Neural cell (in vitro differentiated cells): ENCODE measurements around the gene YWHAE. TPM values are rescaled to one million over a fixed set of nuclear protein-coding genes. Genes with fewer than 3 reads are reported as not detected.

Experiments
- H2AFZ ChIP-seq: fragments of 200-600, 300-800 bp; sonication (generic), shearing (Covaris generic); 2 replicates; pipeline ENCODE4 v1.6.0; 2014; ENCODE audit warnings: low read depth, mild to moderate bottlenecking, antibody characterized with exemption, low read length, moderate library complexity
- H3F3A ChIP-seq: fragments of 200-600 bp; shearing (Covaris generic); 2 replicates; pipeline ENCODE4 v1.6.1; 2016; ENCODE audit warnings: mild to moderate bottlenecking, moderate library complexity, mixed read lengths, antibody characterized with exemption, low read length; ENCODE audit not compliant: insufficient read depth, poor library complexity, severe bottlenecking
- H3K27ac ChIP-seq: fragments of 200-600, 300-800 bp; sonication (generic), shearing (Covaris generic); 2 replicates; pipeline ENCODE4 v1.5.1; 2014; ENCODE audit warnings: mild to moderate bottlenecking, low read length, moderate library complexity
- H3K27me3 ChIP-seq: fragments of 300-800, 200-600 bp; sonication (generic), shearing (Covaris generic); 2 replicates; pipeline ENCODE4 v1.6.0; 2014; ENCODE audit warnings: mild to moderate bottlenecking, low read depth, low read length, moderate library complexity; ENCODE audit not compliant: insufficient read depth
- H3K36me3 ChIP-seq: fragments of 300-800, 200-600 bp; sonication (generic), shearing (Covaris generic); 2 replicates; pipeline ENCODE4 v1.5.1; 2014; ENCODE audit warnings: mild to moderate bottlenecking, antibody characterized with exemption, low read length, moderate library complexity; ENCODE audit not compliant: insufficient read depth
- H3K4me2 ChIP-seq: fragments of 300-800, 200-600 bp; sonication (generic), shearing (Covaris generic); 2 replicates; pipeline ENCODE4 v1.6.0; 2014; ENCODE audit warnings: mild to moderate bottlenecking, low read length
- H3K4me3 ChIP-seq: fragments of 300-800, 200-600 bp; sonication (generic), shearing (Covaris generic); 2 replicates; pipeline ENCODE4 v1.5.1; 2014; ENCODE audit warnings: mild to moderate bottlenecking, low read length, moderate library complexity
- H3K79me2 ChIP-seq: fragments of 200-600 bp; shearing (Covaris generic); replicated peaks from 2 replicates; pipeline ENCODE4 v1.6.0; 2014; ENCODE audit warnings: mild to moderate bottlenecking, low read length, moderate library complexity; ENCODE audit not compliant: insufficient read depth
- H3K9ac ChIP-seq: fragments of 300-800, 200-600 bp; sonication (generic), shearing (Covaris generic); 2 replicates; pipeline ENCODE4 v1.6.1; 2016; ENCODE audit warnings: mild to moderate bottlenecking, low read length, mixed read lengths
- H3K9me2 ChIP-seq: fragments of 200-600 bp; shearing (Covaris generic); 2 replicates; pipeline ENCODE4 v1.6.1; 2016; ENCODE audit warnings: mild to moderate bottlenecking, low read length, mixed read lengths; ENCODE audit not compliant: insufficient read depth
- H3K9me3 ChIP-seq: fragments of 200-600, 300-800 bp; sonication (generic), shearing (Covaris generic); 2 replicates; pipeline ENCODE4 v1.6.1; 2016; ENCODE audit warnings: mild to moderate bottlenecking, mixed run types, low read length, moderate library complexity, mixed read lengths
- H4K20me1 ChIP-seq: fragments of 200-600 bp; shearing (Covaris generic); 2 replicates; pipeline ENCODE4 v1.6.1; 2016; ENCODE audit warnings: mild to moderate bottlenecking, mixed run types; ENCODE audit not compliant: insufficient read depth
- CTCF ChIP-seq: fragments of 450-650 bp; IDR thresholded peaks from 2 replicates; pipeline ENCODE4 v1.5.1; 2014; ENCODE audit warnings: antibody characterized with exemption, mild to moderate bottlenecking, moderate library complexity; ENCODE audit not compliant: poor library complexity, severe bottlenecking
- EP300 ChIP-seq: fragments of 450-650 bp; conservative IDR thresholded peaks from 2 replicates; pipeline ENCODE4 v1.6.1; 2014; ENCODE audit warnings: antibody characterized with exemption, mild to moderate bottlenecking, moderate library complexity; ENCODE audit not compliant: poor library complexity, severe bottlenecking
- EZH2 ChIP-seq: fragments of 200-600, 300-800 bp; shearing (Covaris generic), sonication (generic); IDR thresholded peaks from 2 replicates; pipeline ENCODE4 v1.6.1; 2014; ENCODE audit warnings: antibody characterized with exemption, low read length, borderline replicate concordance, mild to moderate bottlenecking; ENCODE audit not compliant: insufficient read depth, poor library complexity, severe bottlenecking
- MXI1 ChIP-seq: fragments of 450-650 bp; conservative IDR thresholded peaks from 2 replicates; pipeline ENCODE4 v1.6.1; 2014; ENCODE audit warnings: antibody characterized with exemption, mild to moderate bottlenecking; ENCODE audit not compliant: poor library complexity, severe bottlenecking
- POLR2AphosphoS5 ChIP-seq: IDR thresholded peaks from 2 replicates; pipeline ENCODE4 v1.6.1; 2012
- RAD21 ChIP-seq: fragments of 450-650 bp; conservative IDR thresholded peaks from 2 replicates; pipeline ENCODE4 v1.6.1; 2014; ENCODE audit warnings: antibody characterized with exemption, mild to moderate bottlenecking, moderate library complexity
- SMC3 ChIP-seq: fragments of 450-650 bp; conservative IDR thresholded peaks from 2 replicates; pipeline ENCODE4 v1.6.1; 2014; ENCODE audit warnings: antibody characterized with exemption, mild to moderate bottlenecking, moderate library complexity; ENCODE audit not compliant: poor library complexity
- TAF1 ChIP-seq: IDR thresholded peaks from 2 replicates; pipeline ENCODE4 v1.6.1; 2012; ENCODE audit warnings: low read depth
- polyA plus RNA-seq: library from polyadenylated mRNA; depleted of rRNA; stranded (reverse); fragments of >200 nt; gene quantifications from 2 replicates; pipeline ENCODE4 v1.2.3, GENCODE V29; 2014
- TF ChIP-seq, protein P1 (sequence below): IDR thresholded peaks from 2 replicates; pipeline ENCODE4 v1.6.1; 2012; ENCODE audit warnings: borderline replicate concordance

Gene YWHAE
- polyA plus RNA-seq, 1 donor from 2014 or later = 594 TPM

DNA sequence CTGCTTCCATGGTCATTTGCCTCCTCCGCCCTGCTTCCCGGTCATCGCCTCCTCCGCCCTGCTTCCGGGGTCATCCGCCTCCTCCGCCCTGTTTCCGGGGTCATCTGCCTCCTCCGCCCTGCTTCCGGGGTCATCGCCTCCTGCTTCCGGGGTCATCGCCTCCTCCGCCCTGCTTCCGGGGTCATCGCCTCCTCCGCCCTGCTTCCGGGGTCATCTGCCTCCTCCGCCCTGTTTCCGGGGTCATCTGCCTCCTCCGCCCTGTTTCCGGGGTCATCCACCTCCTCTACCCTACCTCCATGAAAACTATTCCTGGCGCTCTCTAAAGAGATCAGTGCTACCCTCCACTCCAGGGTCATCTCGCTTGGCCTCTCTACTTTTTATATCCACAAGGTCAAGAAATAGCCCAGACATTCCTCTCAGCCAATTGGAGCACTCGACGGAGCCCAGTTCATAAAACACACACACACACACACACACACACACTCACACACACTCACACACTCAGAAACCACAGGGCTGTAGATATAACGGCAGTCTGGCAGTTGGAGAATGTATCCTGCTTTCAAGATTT lies 75.7 kb downstream of the YWHAE start:
- no peak for TF ChIP-seq POLR2AphosphoS5
- no peak for TF ChIP-seq EP300
- no peak for TF ChIP-seq SMC3
- no peak for TF ChIP-seq TAF1
- TF ChIP-seq MXI1 = no peak
- TF ChIP-seq EZH2 = no peak
- no peak for TF ChIP-seq RAD21
- TF ChIP-seq CTCF = no peak
- TF ChIP-seq, protein P1, sequence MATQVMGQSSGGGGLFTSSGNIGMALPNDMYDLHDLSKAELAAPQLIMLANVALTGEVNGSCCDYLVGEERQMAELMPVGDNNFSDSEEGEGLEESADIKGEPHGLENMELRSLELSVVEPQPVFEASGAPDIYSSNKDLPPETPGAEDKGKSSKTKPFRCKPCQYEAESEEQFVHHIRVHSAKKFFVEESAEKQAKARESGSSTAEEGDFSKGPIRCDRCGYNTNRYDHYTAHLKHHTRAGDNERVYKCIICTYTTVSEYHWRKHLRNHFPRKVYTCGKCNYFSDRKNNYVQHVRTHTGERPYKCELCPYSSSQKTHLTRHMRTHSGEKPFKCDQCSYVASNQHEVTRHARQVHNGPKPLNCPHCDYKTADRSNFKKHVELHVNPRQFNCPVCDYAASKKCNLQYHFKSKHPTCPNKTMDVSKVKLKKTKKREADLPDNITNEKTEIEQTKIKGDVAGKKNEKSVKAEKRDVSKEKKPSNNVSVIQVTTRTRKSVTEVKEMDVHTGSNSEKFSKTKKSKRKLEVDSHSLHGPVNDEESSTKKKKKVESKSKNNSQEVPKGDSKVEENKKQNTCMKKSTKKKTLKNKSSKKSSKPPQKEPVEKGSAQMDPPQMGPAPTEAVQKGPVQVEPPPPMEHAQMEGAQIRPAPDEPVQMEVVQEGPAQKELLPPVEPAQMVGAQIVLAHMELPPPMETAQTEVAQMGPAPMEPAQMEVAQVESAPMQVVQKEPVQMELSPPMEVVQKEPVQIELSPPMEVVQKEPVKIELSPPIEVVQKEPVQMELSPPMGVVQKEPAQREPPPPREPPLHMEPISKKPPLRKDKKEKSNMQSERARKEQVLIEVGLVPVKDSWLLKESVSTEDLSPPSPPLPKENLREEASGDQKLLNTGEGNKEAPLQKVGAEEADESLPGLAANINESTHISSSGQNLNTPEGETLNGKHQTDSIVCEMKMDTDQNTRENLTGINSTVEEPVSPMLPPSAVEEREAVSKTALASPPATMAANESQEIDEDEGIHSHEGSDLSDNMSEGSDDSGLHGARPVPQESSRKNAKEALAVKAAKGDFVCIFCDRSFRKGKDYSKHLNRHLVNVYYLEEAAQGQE = no peak
- Histone ChIP-seq H4K20me1 (no peaks in the 10 kb centered on the region), H3K9me2 (no peaks in the 10 kb centered on the region), H3K36me3 (no peaks in the 10 kb centered on the region), H3K27me3 (no peaks in the 10 kb centered on the region), H3K4me3 (no peak overlapping the region), H2AFZ (no peak overlapping the region), H3F3A (no peaks in the 10 kb centered on the region), H3K9ac (no peak overlapping the region), H3K4me2 (no peak overlapping the region), H3K27ac (no peak overlapping the region), H3K79me2 (no peaks in the 10 kb centered on the region), H3K9me3 (no peaks in the 10 kb centered on the region)

DNA sequence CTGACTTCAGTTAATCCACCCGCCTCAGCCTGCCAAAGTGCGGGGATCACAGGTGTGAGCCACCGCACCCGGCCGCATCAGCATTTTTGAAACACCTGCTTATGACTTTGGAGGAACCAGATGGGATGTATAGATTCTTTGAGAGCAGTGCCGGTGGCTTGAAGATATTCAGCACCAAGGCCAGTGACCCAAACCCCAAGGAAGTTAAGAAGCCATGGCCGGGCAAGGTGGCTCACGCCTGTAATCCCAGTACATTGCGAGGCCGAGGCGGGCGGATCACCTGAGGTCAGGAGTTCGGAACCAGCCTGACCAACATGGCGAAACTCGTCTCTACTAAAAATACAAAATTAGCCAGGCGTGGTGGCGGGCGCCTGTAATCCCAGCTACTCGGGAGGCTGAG lies 76.7 kb downstream of the YWHAE start:
- no peaks in the 10 kb centered on the region for H4K20me1 ChIP-seq
- H3K4me3 ChIP-seq = no peak overlapping the region
- H3K9me2 ChIP-seq = no peaks in the 10 kb centered on the region
- H3K9ac ChIP-seq = no peak overlapping the region
- H3K27me3 ChIP-seq = no peaks in the 10 kb centered on the region
- H3F3A ChIP-seq = no peaks in the 10 kb centered on the region
- no peaks in the 10 kb centered on the region for H3K79me2 ChIP-seq
- H3K36me3 ChIP-seq = no peaks in the 10 kb centered on the region
- H3K4me2 ChIP-seq = no peak overlapping the region
- no peak overlapping the region for H2AFZ ChIP-seq
- H3K27ac ChIP-seq = no peak overlapping the region
- H3K9me3 ChIP-seq = no peaks in the 10 kb centered on the region
- TF ChIP-seq EP300 = no peak
- no peak for TF ChIP-seq MXI1
- no peak for TF ChIP-seq EZH2
- TF ChIP-seq, protein P1 = no peak
